GM12865 (cell line): ENCODE measurements around the gene SCLY.

Experiments
- DNase-seq: peaks from one replicate; pipeline ENCODE4 v3.0.0; 2010; ENCODE audit warnings: low read depth
- H3K4me3 ChIP-seq: 2 replicates; pipeline ENCODE4 v1.5.1; 2011; ENCODE audit warnings: mild to moderate bottlenecking, low read depth, low read length, control low read depth
- CTCF ChIP-seq: IDR thresholded peaks from 2 replicates; pipeline ENCODE4 v1.5.1; 2011; ENCODE audit warnings: low read length, control low read depth, low read depth, inconsistent platforms; ENCODE audit not compliant: insufficient read depth; ENCODE audit errors: missing control alignments

Gene SCLY

GRCh38 chr2:238119756-238120462, 59.1 kb downstream of the SCLY start:
- no peak for TF ChIP-seq CTCF
- DNase-seq = peak; percentile 33
- no peak overlapping the region for H3K4me3 ChIP-seq

- H3K4me3 ChIP-seq = no peak overlapping the region
- no peak for TF ChIP-seq CTCF
- no peak for DNase-seq
These were observed 59.9 kb downstream of the SCLY start for GRCh38 chr2:238120463-238121298.

- H3K4me3 ChIP-seq = no peak overlapping the region
- no peak for TF ChIP-seq CTCF
- DNase-seq = no peak
These were observed 60.9 kb downstream of the SCLY start for GRCh38 chr2:238121511-238122286.

- DNase-seq = no peak
- no peak overlapping the region for H3K4me3 ChIP-seq
These were observed 61.8 kb downstream of the SCLY start for GRCh38 chr2:238122287-238123217.

GRCh38 chr2:238123218-238123971, 62.6 kb downstream of the SCLY start:
- no peak overlapping the region for H3K4me3 ChIP-seq
- DNase-seq = no peak
- TF ChIP-seq CTCF = no peak

More at GRCh38 chr2:238122287-238123217, 61.8 kb downstream of the SCLY start:
- TF ChIP-seq CTCF = no peak
